Astrocyte of the spinal cord (primary cell): ENCODE results near the gene SFSWAP.
"Not testable (repeated sequence)": the region's sequence is repeated elsewhere in the genome, so short reads cannot be mapped to it uniquely, and the experiment has no call there.

ENCODE experiments used
- DNase-seq: peaks from one replicate; pipeline ENCODE4 v3.0.0; 2011; ENCODE audit warnings: low read depth, low spot score
- H3K4me3 ChIP-seq: 2 replicates; pipeline ENCODE4 v1.5.1; 2011; ENCODE audit warnings: low read depth, mild to moderate bottlenecking, low read length, moderate library complexity
- CTCF ChIP-seq: IDR thresholded peaks from 2 replicates; pipeline ENCODE4 v1.5.1; 2012; ENCODE audit warnings: low read depth, mild to moderate bottlenecking, low read length, inconsistent platforms
- in situ Hi-C: cut with HindIII; loops from 2 replicates; pipeline ENCODE4 v1.10.0; 2017; ENCODE audit warnings: low sequenced_read_pairs

SFSWAP gene

DNA sequence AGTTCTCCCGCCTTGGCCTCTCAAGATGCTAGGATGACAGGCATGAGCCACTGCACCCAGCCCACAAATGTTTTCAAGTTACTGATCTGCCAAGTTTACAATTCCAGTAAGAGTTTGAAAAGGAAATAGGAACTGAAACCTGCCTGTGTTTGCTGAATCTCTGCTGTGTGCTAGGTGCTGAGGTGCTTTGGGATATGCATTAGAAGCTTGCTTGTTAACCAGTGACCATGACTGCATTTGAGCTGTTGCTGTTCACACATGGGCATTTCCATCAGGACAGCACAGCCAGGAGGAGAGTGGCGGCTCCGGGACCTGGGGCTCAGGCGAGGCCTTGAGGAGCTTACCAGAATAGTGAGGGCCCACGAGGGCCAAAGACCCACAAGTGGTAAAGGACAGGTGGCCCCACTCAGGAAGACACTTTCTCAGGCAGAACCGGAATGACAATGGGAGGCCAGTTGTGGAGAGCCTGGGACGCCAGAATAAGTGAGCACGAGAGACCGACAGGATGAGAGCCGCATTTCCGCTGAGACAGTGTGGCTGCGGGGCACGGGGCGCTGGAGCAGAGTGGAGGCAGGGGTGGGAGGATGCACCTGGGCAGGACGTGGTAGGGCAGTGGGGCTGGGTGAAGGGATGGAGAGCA, 62.8 kb downstream of the SFSWAP start:
- no peak for DNase-seq
- in situ Hi-C loops = no loop called here
- no peak for TF ChIP-seq CTCF

GRCh38 chr12:131774576-131775391, 63.9 kb downstream of the SFSWAP start:
- in situ Hi-C loops = no loop called here

More for the DNA sequence above, 62.8 kb downstream of the SFSWAP start:
- no peak overlapping the region for H3K4me3 ChIP-seq

DNA sequence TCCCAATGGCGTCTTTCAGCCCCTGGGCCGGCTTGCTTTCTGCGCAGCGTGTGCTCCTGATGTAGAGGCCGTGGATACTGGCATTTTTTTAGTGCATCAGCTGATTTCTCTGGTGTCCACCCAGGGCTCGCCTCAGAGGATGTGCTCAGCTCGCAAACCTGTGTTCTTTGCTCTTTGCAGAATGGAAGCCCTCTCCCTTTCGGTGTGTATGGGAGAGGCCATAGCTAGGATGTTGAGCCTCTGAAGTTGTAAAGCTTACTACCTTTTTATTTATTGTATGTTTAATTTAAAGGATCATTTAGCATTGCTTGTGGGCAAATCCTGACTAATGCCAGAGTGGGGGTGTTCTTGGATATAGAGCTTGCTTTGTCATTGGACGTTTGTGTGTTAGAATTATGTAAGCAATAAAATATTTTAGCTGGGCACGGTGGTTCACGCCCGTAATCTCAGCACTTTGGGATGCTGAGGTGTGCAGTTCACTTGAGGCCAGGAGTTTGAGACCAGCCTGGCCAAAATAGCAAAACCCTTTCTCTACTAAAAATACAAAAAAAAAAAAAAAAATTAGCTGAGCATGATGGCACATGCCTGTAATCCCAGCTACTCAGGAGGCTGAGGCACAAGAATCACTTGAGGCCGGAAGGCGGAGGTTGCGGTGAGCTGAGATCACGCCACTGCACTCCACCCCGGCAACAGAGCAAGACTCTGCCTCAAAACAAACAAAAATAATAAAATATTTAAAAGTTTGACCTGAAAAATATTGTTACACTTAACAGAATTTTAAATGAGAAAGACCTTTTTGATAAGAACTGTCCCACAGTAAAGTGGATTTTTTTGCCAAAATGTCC, 64.7 kb downstream of the SFSWAP start:
- peak; percentile 4 for DNase-seq
- TF ChIP-seq CTCF = no peak
- in situ Hi-C loops = no loop called here
- no peak overlapping the region for H3K4me3 ChIP-seq

More at GRCh38 chr12:131774576-131775391, 63.9 kb downstream of the SFSWAP start:
- no peak for TF ChIP-seq CTCF
- no peak overlapping the region for H3K4me3 ChIP-seq
- peak; percentile 3 for DNase-seq

GRCh38 chr12:131776237-131776889, 65.5 kb downstream of the SFSWAP start:
- no peak overlapping the region for H3K4me3 ChIP-seq
- DNase-seq = no peak
- in situ Hi-C loops = no loop called here
- TF ChIP-seq CTCF = no peak

- in situ Hi-C loops, DNase-seq, H3K4me3 ChIP-seq: not testable (repeated sequence)
Observed at GRCh38 chr12:131777269-131777668, 66.4 kb downstream of the SFSWAP start.

DNA sequence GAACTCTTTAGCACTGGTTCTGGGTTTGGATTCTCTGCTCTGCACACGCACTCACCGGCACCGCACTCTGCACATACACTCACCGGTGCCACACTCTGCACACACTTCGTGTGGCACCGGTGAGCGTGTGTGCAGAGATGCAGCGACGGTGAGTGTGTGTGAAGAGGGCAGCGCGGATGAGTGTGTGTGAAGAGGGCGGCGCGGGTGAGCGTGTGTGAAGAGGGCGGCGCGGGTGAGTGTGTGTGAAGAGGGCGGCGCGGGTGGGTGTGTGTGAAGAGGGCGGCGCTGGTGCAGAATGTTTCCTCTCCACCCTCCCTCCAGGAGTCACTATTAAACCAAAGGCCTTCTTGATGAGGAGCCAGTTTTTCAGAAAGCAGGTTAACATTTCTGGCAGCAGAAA, 68.1 kb downstream of the SFSWAP start:
- no peak for TF ChIP-seq CTCF
- H3K4me3 ChIP-seq = no peak overlapping the region
- in situ Hi-C loops = no loop called here
- no peak for DNase-seq
